CD4-positive, alpha-beta T cell treated with Interleukin-4 for 1 hour (primary cell): ENCODE data around the gene EPHA10.
"Not testable (repeated sequence)": the region's sequence is repeated elsewhere in the genome, so short reads cannot be mapped to it uniquely, and the experiment has no call there.

Source experiments
- DNase-seq, 2 donors: peaks; one replicate each; pipeline ENCODE4 v3.0.0-alpha.2; 2020 to 2022

The EPHA10 gene

DNA sequence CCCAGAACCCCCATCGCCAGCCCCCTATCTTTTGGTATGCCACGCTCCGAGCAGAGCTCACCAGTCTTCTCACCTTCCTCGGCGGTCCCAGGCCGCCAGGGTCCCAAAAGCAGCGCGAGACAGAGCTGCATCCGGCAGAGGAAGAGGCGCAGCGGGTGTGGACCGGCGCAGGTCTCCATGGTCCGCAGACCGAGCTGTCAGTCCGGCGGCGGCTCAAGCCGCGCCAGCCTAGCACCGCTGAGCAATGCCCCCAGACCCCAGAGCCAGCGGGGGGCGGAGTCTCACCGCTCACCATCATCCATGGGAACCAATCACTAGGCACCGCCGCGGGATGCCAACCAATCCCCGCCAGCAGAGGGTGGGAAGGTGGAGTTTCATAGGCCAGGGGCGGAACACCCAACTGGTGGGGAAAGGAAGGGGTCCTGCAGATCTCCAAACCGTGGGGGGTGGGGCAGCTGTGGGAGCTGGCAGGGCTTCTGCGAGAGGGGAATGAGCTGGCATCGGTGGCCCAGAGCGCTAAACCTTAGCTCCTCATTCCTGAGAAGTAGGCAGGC, at the start of gene EPHA10:
Gene EPHA10 (minus strand): TSS at position 233 of the 554 bp plus-strand sequence. CDS start 54 bp downstream, at position 179.
- DNase-seq, result no peak

DNA sequence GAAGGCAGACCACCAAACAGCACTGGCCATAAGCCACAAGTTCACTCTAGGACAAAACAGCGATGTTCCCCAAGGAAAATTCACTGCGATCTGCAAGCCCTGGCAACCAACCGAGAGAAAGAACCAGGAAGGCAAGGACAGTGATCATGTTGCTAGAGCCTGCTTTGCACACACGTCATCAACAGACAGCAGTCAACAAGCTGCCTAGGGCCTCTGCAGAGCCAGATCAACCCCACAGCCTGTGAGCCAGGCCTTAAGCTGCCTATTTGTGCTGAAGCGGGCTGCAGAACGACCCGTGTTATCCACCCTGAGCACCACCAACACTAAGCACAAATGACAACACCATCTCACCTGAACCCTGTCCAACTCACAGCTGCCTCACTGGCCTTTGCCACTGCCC, 49.3 kb upstream of the EPHA10 start:
- no peak for DNase-seq

- no peak for DNase-seq
Measured at GRCh38 chr1:37813529-37814145, 48.7 kb upstream of the EPHA10 start.

GRCh38 chr1:37811027-37811655, 46.2 kb upstream of the EPHA10 start:
- peak; percentile 70 to 79 for DNase-seq

GRCh38 chr1:37809942-37810341, 45.0 kb upstream of the EPHA10 start:
- DNase-seq, result no peak

- no peak for DNase-seq
Measured at GRCh38 chr1:37808369-37809319, 43.7 kb upstream of the EPHA10 start.

GRCh38 chr1:37807555-37808368, 42.8 kb upstream of the EPHA10 start, which contains the start of the genes C1orf122 and YRDC:
Gene C1orf122 (plus strand): TSS chr1:37807790. CDS start chr1:37808405, 615 bp downstream.
Gene YRDC (minus strand): TSS chr1:37808208. CDS start chr1:37808180, 28 bp downstream.
- DNase-seq, result peak; percentile 92

GRCh38 chr1:37807220-37807554, 42.3 kb upstream of the EPHA10 start:
- no peak for DNase-seq

- DNase-seq, result no peak
Measured at GRCh38 chr1:37802439-37802838, 37.5 kb upstream of the EPHA10 start.

DNA sequence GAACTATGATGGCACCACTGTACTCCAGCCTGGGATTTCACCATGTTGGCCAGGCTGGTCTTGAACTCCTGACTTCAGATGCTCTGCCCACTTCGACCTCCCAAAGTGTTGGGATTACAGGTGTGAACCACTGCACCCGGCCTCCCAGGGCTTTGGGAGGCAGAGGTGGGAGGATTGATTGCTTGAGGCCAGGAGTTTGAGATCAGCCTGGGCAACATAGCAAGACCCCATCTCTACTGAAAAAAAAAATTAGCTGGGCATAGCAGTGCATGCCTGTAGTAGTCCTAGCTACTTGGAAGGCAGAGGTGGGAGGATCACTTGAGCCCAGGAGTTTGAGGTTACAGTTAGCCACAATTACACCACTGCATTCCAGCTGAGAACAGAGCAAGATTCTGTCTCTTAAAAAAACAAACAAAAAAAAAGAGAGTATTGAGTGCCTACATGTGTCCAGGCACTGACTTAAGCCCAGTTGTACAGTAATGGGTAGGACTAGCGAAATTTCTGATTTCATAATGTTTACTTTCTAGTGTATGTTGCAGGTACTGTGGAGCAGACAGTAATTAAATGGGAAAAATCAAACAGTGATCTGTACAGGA, 32.9 kb upstream of the EPHA10 start:
- no peak for DNase-seq

- peak in 1 of 2 donors; percentile 35 for DNase-seq
Measured at GRCh38 chr1:37795340-37796125, 30.6 kb upstream of the EPHA10 start.

DNA sequence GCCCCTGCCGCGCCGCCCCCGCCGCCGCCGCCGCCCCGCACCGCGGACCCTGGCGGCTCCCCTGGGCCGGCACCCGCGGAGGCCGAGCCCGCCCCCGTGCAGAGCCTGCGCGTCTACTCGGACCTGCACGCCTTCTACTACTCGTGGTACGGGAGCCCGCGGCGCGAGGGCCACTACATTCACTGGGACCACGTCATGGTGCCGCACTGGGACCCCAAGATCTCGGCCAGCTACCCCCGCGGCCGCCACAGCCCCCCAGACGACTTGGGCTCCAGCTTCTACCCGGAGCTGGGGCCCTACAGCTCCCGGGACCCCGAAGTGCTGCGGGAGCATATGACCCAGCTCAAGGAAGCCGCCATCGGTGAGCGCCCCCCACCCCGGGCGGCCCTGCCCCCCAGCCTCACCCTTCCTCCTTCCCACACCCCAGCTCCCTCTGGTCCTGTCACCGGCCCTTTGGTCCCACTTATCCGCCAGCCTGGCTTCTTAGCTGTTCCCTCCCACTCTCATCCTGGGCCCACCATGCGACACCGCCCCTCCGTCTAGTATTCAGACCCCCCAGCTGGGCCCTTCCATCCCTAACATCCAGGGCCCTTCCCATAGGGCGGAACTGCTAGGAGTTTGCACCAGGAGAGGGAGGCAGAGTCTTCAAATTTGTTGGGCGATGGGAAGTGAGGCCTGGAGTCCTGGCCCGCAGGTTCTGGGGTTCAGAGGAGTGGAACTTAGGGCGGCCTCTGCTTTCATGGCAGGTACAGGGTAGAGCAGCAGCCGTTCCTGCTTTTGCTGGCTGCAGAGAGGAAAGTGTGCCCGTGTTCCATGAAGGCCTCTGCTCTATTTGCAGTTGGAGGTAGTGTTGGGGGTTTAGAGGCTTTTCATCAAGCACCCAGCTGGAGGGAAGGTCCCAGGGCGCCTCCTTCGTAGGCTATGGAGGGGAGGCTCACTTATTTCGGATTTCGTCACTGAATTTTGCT, 29.7 kb upstream of the EPHA10 start:
- DNase-seq, result no peak

DNA sequence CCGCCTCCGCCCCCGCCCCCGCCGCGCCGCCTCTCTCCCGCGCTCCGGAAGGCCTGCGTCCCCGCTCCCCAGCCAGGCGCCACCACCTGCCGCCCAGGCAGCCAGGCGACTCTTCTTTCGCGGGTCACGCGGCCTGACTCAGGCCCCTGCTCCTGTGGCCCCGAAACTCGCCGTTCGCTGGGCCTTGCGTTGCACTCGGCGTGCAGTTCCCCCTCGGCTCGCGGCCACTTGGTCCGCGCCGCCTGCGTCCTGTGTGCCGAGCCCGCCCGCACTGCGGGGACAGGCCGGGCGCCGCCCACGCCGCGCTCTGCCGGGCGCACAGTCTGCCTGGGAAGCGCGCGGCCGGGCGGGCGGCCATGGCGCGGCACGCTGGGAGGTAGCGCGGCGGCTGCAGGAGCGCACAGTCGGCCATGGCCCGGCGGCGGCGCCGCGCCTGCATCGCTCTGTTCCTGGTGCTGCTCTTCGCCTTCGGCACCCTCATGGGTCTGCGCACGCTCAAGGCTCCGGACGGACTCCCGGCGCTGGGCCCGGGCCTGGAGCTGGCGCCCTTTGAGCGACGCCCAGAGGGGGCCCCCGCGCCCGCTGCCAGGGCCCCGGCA, 29.0 kb upstream of the EPHA10 start, which contains the start of gene MANEAL:
Gene MANEAL (plus strand): TSS at position 75 of the 599 bp plus-strand sequence. CDS start 336 bp downstream, at position 411.
- peak; percentile 18 to 29 for DNase-seq

DNA sequence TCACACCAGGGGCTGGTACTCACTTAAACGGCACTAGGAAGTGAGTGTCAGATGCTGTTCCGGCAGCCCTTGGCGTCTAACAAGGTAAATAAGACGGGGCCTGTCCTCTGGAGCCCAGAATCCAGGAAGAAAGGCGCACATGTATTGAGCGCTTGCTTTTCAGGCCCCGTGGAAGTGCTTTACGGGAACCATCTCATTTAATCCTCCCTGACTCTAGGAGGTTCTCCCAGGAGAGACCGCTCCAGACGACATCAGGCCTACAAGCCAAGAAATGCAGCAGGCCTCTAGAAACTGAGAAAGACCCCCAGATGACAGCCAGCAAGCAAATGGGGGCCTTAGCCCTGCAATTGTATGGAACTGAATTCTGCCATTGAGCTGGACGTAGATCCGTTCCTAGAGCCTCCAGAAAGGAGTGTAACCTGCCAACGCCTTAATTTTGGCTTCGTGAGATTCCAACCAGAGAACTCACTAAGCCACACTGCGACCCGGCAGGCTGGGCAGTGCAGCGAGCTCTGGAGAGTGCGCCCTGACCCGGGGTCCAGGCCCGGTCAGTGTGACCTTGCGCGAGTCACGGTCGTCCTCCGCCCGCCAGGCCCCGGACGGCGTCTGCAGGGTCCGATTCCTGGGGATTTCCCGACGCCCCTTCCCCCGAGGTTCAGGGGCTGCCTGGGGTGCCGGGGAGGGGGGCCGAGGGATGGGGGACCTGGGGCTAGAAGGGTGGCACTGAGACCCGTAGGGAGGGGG, 28.2 kb upstream of the EPHA10 start:
- no peak for DNase-seq

- no peak for DNase-seq
Measured at GRCh38 chr1:37782491-37782890, 17.6 kb upstream of the EPHA10 start.

- DNase-seq, result no peak
Measured at GRCh38 chr1:37778654-37779053, 13.7 kb upstream of the EPHA10 start.

DNA sequence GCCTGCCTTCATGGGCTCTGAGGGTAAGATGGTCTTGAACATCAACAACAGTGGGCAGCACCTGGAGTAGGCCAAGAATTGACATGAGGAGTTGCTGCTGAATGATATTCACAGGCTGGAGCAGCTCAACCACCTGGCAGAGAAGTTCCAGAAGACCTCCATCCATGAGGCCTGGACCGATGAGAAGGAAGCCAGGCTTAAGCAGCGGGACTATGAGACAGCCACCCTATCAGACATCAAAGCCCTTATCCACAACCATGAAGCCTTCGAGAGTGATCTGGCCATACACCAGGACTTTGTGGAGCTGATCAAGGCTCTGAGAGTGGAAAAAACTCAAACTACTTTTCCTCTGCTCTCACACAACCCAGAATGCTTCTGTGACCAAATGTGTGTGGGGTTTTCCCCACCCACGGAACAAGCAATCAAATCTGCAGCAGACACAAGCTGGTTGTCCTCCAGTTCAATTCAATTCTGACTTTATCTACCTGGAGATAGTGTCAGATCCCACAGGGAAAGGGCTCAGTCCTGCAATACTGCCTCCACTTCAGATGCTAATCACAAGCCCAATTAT, 12.1 kb upstream of the EPHA10 start:
- no peak for DNase-seq

DNA sequence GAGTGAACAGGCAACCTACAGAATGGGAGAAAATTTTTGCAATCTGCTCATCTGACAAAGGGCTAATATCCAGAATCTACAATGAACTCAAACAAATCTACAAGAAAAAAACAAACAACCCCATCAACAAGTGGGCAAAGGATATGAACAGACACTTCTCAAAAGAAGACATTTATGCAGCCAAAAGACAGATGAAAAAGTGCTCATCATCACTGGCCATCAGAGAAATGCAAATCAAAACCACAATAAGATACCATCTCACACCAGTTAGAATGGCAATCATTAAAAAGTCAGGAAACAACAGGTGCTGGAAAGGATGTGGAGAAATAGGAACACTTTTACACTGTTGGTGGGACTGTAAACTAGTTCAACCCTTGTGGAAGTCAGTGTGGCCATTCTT, 6.5 kb upstream of the EPHA10 start:
- DNase-seq, result not testable (repeated sequence)
